HepG2 (cell line): Measurements from ENCODE around the gene SMURF1. TPM values are rescaled to one million over a fixed set of nuclear protein-coding genes. Genes with fewer than 3 reads are reported as not detected.

Experiments
- CSRNP1 ChIP-seq: sonication (generic); formaldehyde crosslinking; IDR thresholded peaks from 2 replicates; pipeline ENCODE4 v1.8.1; 2023; ENCODE audit warnings: mild to moderate bottlenecking, missing genetic modification reagents
- HMG20A ChIP-seq: IDR thresholded peaks from 2 replicates; pipeline ENCODE4 v1.6.1; 2016; ENCODE audit warnings: borderline replicate concordance
- HMGA1 ChIP-seq: sonication (generic); formaldehyde crosslinking; conservative IDR thresholded peaks from 2 replicates; pipeline ENCODE4 v1.4.0; 2020; ENCODE audit warnings: missing genetic modification reagents
- NFRKB ChIP-seq: fragments of 450-650 bp; IDR thresholded peaks from 2 replicates; pipeline ENCODE4 v1.6.1; 2017
- PHF21A ChIP-seq: sonication (generic); formaldehyde crosslinking; IDR thresholded peaks from 2 replicates; pipeline ENCODE4 v1.5.0; 2020; ENCODE audit warnings: mild to moderate bottlenecking, missing genetic modification reagents
- RNF219 ChIP-seq: sonication (generic); formaldehyde crosslinking; IDR thresholded peaks from 2 replicates; pipeline ENCODE4 v1.5.0; 2020; ENCODE audit warnings: mild to moderate bottlenecking, missing genetic modification reagents
- TCF12 ChIP-seq, 2 experiments: fragments of 450-650 bp in 1 of 2; sonication (generic) in 1 of 2; formaldehyde crosslinking in 1 of 2; IDR thresholded peaks; 2 replicates each; pipeline versions ENCODE4 v1.6.1 to v1.8.0; 2017 to 2022; ENCODE audit warnings: antibody characterized with exemption in 1 of 2, mild to moderate bottlenecking in 1 of 2, missing genetic modification reagents in 1 of 2, moderate library complexity in 1 of 2
- TGIF2 ChIP-seq: IDR thresholded peaks from 2 replicates; pipeline ENCODE4 v1.6.1; 2016; ENCODE audit warnings: control low read depth, missing compliant biosample characterization
- ZBTB25 ChIP-seq: IDR thresholded peaks from 2 replicates; pipeline ENCODE4 v1.6.1; 2018; ENCODE audit warnings: missing genetic modification reagents
- ZBTB46 ChIP-seq: sonication (generic); formaldehyde crosslinking; IDR thresholded peaks from 2 replicates; pipeline ENCODE4 v1.4.0; 2020; ENCODE audit warnings: mild to moderate bottlenecking, missing genetic modification reagents, borderline replicate concordance
- ZNF292 ChIP-seq: sonication (generic); formaldehyde crosslinking; IDR thresholded peaks from 2 replicates; pipeline ENCODE4 v1.8.1; 2022; ENCODE audit warnings: mild to moderate bottlenecking, low read depth, missing genetic modification reagents, borderline replicate concordance
- ZNF318 ChIP-seq: sonication (generic); formaldehyde crosslinking; IDR thresholded peaks from 2 replicates; pipeline ENCODE4 v1.4.0; 2020; ENCODE audit warnings: mild to moderate bottlenecking, missing genetic modification reagents
- ZNF674 ChIP-seq: sonication (generic); formaldehyde crosslinking; IDR thresholded peaks from 2 replicates; pipeline ENCODE4 v1.5.0; 2020; ENCODE audit warnings: low read depth, mild to moderate bottlenecking, missing genetic modification reagents
- polyA plus RNA-seq, 8 experiments: library from polyadenylated mRNA; depleted of rRNA in 3 of 8; stranded (reverse) in 7 of 8; unstranded in 1 of 8; fragments of >200 nt; fragmentation: Illumina TruSeq in 4 of 8; extraction: Trizol in 4 of 8; gene quantifications; 2 replicates each; pipeline versions ENCODE4 v1.2.1 to v1.2.3, GENCODE V29; 2011 to 2016; ENCODE audit warnings: low read depth in 4 of 8, missing spikeins in 1 of 8, mixed read lengths in 1 of 8; ENCODE audit not compliant: insufficient read depth in 1 of 8
- total RNA-seq, 5 experiments: library from RNA; depleted of rRNA; stranded (reverse); fragments of >200 nt; fragmentation: Illumina TruSeq; extraction: Trizol; gene quantifications; 2 replicates each; pipeline ENCODE4 v1.2.3, GENCODE V29; 2016; ENCODE audit warnings: low read depth in 1 of 5

SMURF1 gene
- total and polyA plus RNA-seq, 2 of the 13 experiments (the other 11 are each of a cell fraction or from before 2014, with no cell fraction given), result 8.3 to 11.1 TPM

GRCh38 chr7:99190359-99191009 lies 46.6 kb upstream of the SMURF1 start (continued):
- TF ChIP-seq HMG20A, result peak; percentile 95
- no peak for TF ChIP-seq TCF12 (IDR thresholded peaks at IDR 0.05)
- peak; percentile 52; the same call in 1 of the 2 replicates for TF ChIP-seq TCF12 (CRISPR knock-in tag; IDR thresholded peaks at IDR 0.05)
- TF ChIP-seq ZNF674 (CRISPR knock-in tag), result no peak
- TF ChIP-seq ZBTB46, result no peak
- TF ChIP-seq PHF21A (CRISPR knock-in tag), result peak; percentile 28; the same call in 1 of the 2 replicates
- no peak for TF ChIP-seq NFRKB
- TF ChIP-seq ZNF318 (CRISPR knock-in tag), result no peak
- 0 out of 2 replicates have a peak, but pooled peaks have one; percentile 40 for TF ChIP-seq RNF219 (CRISPR knock-in tag)
- peak; percentile 70; the same call in 1 of the 2 replicates for TF ChIP-seq ZNF292 (CRISPR knock-in tag)
- TF ChIP-seq HMGA1 (CRISPR knock-in tag), result no peak
- peak; percentile 37; the same call in 1 of the 2 replicates for TF ChIP-seq ZBTB25 (CRISPR knock-in tag)
- TF ChIP-seq CSRNP1 (CRISPR knock-in tag), result 0 out of 2 replicates have a peak, but pooled peaks have one; percentile 43
- TF ChIP-seq TGIF2 (CRISPR knock-in tag), result peak; percentile 74; the same call in 1 of the 2 replicates
